CD14-positive monocyte (primary cell): ENCODE results near the gene AP4S1. TPM values are rescaled to one million over a fixed set of nuclear protein-coding genes. Genes with fewer than 3 reads are reported as not detected.

Experiments
- DNase-seq, 3 donors: peaks; one replicate each; pipeline ENCODE4 v3.0.0-alpha.2; 2011 to 2022
- H2AFZ ChIP-seq: 2 replicates; pipeline ENCODE4 v1.6.0; 2012; ENCODE audit warnings: mild to moderate bottlenecking, low read depth, low read length, inconsistent platforms; ENCODE audit not compliant: insufficient read depth, poor library complexity, severe bottlenecking
- H3K27ac ChIP-seq, 2 donors: 1 replicate in 1 of 2; 2 replicates in 1 of 2; pipeline ENCODE4 v1.5.1; 2012 to 2013; ENCODE audit warnings: low read length in 2 of 2, control low read depth in 1 of 2, inconsistent platforms in 1 of 2, low read depth in 1 of 2, mild to moderate bottlenecking in 1 of 2
- H3K27me3 ChIP-seq, 2 donors: one replicate each; pipeline versions ENCODE4 v1.6.0 to v1.6.1; 2011 to 2013; ENCODE audit warnings: low read length in 2 of 2; ENCODE audit not compliant: control insufficient read depth in 2 of 2, insufficient read depth in 2 of 2
- H3K36me3 ChIP-seq, 2 donors: replicated peaks in 1 of 2; 1 replicate in 1 of 2; 2 replicates in 1 of 2; pipeline versions ENCODE4 v1.5.1 to v1.6.1; 2012 to 2013; ENCODE audit warnings: low read length in 2 of 2, control low read depth in 1 of 2, inconsistent platforms in 1 of 2, mild to moderate bottlenecking in 1 of 2; ENCODE audit not compliant: insufficient read depth in 2 of 2, control insufficient read depth in 1 of 2
- H3K4me1 ChIP-seq, 2 donors: 1 replicate in 1 of 2; 2 replicates in 1 of 2; pipeline versions ENCODE4 v1.5.1 to v1.6.1; 2012 to 2013; ENCODE audit warnings: low read length in 2 of 2, control low read depth in 1 of 2, inconsistent platforms in 1 of 2, mild to moderate bottlenecking in 1 of 2, moderate library complexity in 1 of 2; ENCODE audit not compliant: insufficient read depth in 2 of 2, control insufficient read depth in 1 of 2
- H3K4me2 ChIP-seq: replicated peaks from 2 replicates; pipeline ENCODE3; 2012; ENCODE audit warnings: low read length, moderate library complexity, mild to moderate bottlenecking; ENCODE audit not compliant: poor library complexity, severe bottlenecking; ENCODE audit errors: extremely low read depth
- H3K4me3 ChIP-seq, 3 experiments: fragments of 200-600 bp in 1 of 3; sonication (generic) in 1 of 3; replicated peaks in 1 of 3; 1 replicate in 2 of 3; 2 replicates in 1 of 3; pipeline ENCODE4 v1.5.1; 2011 to 2013; ENCODE audit warnings: low read length in 3 of 3, mild to moderate bottlenecking in 3 of 3, control low read depth in 2 of 3, low read depth in 2 of 3, inconsistent platforms in 1 of 3, moderate library complexity in 1 of 3
- H3K79me2 ChIP-seq: 2 replicates; pipeline ENCODE4 v1.6.0; 2012; ENCODE audit warnings: mild to moderate bottlenecking, control low read depth, inconsistent platforms, low read length, moderate library complexity; ENCODE audit not compliant: insufficient read depth
- H3K9ac ChIP-seq: 2 replicates; pipeline ENCODE4 v1.6.0; 2017; ENCODE audit warnings: low read length, mild to moderate bottlenecking; ENCODE audit not compliant: insufficient read depth, poor library complexity, severe bottlenecking
- H3K9me3 ChIP-seq, 2 donors: replicated peaks in 1 of 2; 1 replicate in 1 of 2; 2 replicates in 1 of 2; pipeline versions ENCODE4 v1.5.1 to v1.6.1; 2012 to 2013; ENCODE audit warnings: low read length in 2 of 2, control low read depth in 1 of 2; ENCODE audit not compliant: control insufficient read depth in 1 of 2, insufficient read depth in 1 of 2
- H4K20me1 ChIP-seq: 2 replicates; pipeline ENCODE4 v1.6.0; 2012; ENCODE audit warnings: mild to moderate bottlenecking, low read length, control low read depth, moderate library complexity; ENCODE audit not compliant: insufficient read depth
- H3K27ac Mint-ChIP-seq, 7 donors: one replicate each; pipeline ENCODE4 v1.8.0; 2020; ENCODE audit warnings: mild to moderate bottlenecking in 7 of 7, mixed read lengths in 7 of 7, moderate library complexity in 6 of 7, inconsistent platforms in 2 of 7
- H3K27me3 Mint-ChIP-seq, 3 donors: one replicate each; pipeline ENCODE4 v1.8.0; 2021 to 2022; ENCODE audit warnings: low read depth in 3 of 3, mild to moderate bottlenecking in 3 of 3, mixed read lengths in 3 of 3, moderate library complexity in 3 of 3, inconsistent platforms in 1 of 3
- H3K36me3 Mint-ChIP-seq, 2 donors: one replicate each; pipeline ENCODE4 v1.8.0; 2020; ENCODE audit warnings: mixed read lengths in 2 of 2, inconsistent platforms in 1 of 2, mild to moderate bottlenecking in 1 of 2
- H3K4me1 Mint-ChIP-seq: one replicate; pipeline ENCODE4 v1.8.0; 2020; ENCODE audit warnings: mild to moderate bottlenecking, mixed read lengths
- H3K4me3 Mint-ChIP-seq, 2 donors: one replicate each; pipeline ENCODE4 v1.8.0; 2020; ENCODE audit warnings: mild to moderate bottlenecking in 2 of 2, mixed read lengths in 2 of 2, moderate library complexity in 1 of 2
- H3K9me3 Mint-ChIP-seq, 7 donors: one replicate each; pipeline ENCODE4 v1.8.0; 2020 to 2022; ENCODE audit warnings: mixed read lengths in 7 of 7, mild to moderate bottlenecking in 6 of 7, moderate library complexity in 6 of 7, inconsistent platforms in 2 of 7
- WGBS: methylation state at CpG from one replicate; pipeline ENCODE4 v1.1.5; 2013; ENCODE audit warnings: missing lambda C conversion rate; ENCODE audit not compliant: insufficient coverage; 5-methylcytosine and 5-hydroxymethylcytosine counted together
- intact Hi-C, 2 donors: fragments of 100-400 bp; cut with micrococcal nuclease; formaldehyde crosslinking; loops; one replicate each; pipeline versions ENCODE4 v1.15.0 to v1.15.1; 2023
- polyA plus RNA-seq, 3 donors: library from polyadenylated mRNA; depleted of rRNA in 1 of 3; unstranded in 2 of 3; stranded (reverse) in 1 of 3; fragments of 300-500 nt in 2 of 3; fragments of >200 nt in 1 of 3; fragmentation: Illumina TruSeq in 2 of 3; gene quantifications; 1 replicate in 2 of 3; 2 replicates in 1 of 3; pipeline ENCODE4 v1.2.3, GENCODE V29; 2012 to 2021
- TF ChIP-seq, protein P1 (sequence below): fragments of 200-600 bp; IDR thresholded peaks from one replicate; pipeline ENCODE4 v1.8.0; 2022; ENCODE audit warnings: antibody characterized with exemption, mild to moderate bottlenecking

AP4S1 gene
- polyA plus RNA-seq, 3 donors: 1.7 to 5.1 (median 2.8) TPM

DNA sequence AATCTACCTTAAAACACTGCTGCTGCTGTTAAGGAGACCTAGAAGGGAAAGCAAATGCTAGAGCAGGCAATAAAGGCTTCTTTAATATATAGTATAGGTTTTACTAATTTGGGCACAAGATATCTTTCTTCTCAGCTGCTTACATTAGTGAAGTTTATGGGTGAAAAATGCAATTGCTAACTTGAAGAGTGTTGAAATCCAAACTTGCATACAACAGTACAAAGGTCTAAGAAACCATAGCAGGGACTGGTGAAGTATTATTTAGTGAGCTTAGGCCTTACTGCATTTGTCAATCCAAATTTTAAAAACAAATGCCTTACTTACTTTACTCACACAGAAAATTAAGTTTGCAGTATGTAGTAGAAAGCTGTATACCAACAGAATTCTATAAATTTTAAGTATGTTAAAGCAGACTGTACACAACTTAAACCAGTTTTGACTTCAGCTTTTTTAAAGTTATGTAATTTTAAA is 1.4 kb upstream of the AP4S1 start:
- Histone ChIP-seq H3K4me1 (peaks cover 23 to 34% of the 10 kb centered on the region in 2 donors), H3K27ac (peak overlapping the region in 1 of 2 donors; percentile 95), H3K9ac (no peak overlapping the region), H3K27me3 (no peaks in the 10 kb centered on the region), H4K20me1 (peaks cover 12% of the 10 kb centered on the region), H2AFZ (no peak overlapping the region), H3K4me2 (peak overlapping the region; percentile 84), H3K79me2 (peaks cover 84% of the 10 kb centered on the region), H3K4me3 (peak overlapping the region in 1 of 3 experiments; percentile 90), H3K36me3 (peaks cover 4 to 23% of the 10 kb centered on the region in 2 donors), H3K9me3 (no peaks in the 10 kb centered on the region)
- H3K4me3 Mint-ChIP-seq: peak overlapping the region in 1 of 2 donors; percentile 11
- no peak for DNase-seq
- TF ChIP-seq, protein P1, sequence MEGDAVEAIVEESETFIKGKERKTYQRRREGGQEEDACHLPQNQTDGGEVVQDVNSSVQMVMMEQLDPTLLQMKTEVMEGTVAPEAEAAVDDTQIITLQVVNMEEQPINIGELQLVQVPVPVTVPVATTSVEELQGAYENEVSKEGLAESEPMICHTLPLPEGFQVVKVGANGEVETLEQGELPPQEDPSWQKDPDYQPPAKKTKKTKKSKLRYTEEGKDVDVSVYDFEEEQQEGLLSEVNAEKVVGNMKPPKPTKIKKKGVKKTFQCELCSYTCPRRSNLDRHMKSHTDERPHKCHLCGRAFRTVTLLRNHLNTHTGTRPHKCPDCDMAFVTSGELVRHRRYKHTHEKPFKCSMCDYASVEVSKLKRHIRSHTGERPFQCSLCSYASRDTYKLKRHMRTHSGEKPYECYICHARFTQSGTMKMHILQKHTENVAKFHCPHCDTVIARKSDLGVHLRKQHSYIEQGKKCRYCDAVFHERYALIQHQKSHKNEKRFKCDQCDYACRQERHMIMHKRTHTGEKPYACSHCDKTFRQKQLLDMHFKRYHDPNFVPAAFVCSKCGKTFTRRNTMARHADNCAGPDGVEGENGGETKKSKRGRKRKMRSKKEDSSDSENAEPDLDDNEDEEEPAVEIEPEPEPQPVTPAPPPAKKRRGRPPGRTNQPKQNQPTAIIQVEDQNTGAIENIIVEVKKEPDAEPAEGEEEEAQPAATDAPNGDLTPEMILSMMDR: no peak
- H3K4me1 Mint-ChIP-seq: peaks cover 26% of the 10 kb centered on the region
- intact Hi-C loops: loop anchor here in 1 of 2 donors (10.0 kb wide), 1 partner anchor 51 kb away; no protein-coding TSS in a partner anchor
- H3K36me3 Mint-ChIP-seq: peaks cover 13 to 15% of the 10 kb centered on the region in 2 donors
- peaks cover 0 to 2% (median 0%) of the 10 kb centered on the region in 3 donors for H3K27me3 Mint-ChIP-seq
- H3K27ac Mint-ChIP-seq: peak overlapping the region in 1 of 7 donors; percentile 0
- H3K9me3 Mint-ChIP-seq: no peaks in the 10 kb centered on the region

DNA sequence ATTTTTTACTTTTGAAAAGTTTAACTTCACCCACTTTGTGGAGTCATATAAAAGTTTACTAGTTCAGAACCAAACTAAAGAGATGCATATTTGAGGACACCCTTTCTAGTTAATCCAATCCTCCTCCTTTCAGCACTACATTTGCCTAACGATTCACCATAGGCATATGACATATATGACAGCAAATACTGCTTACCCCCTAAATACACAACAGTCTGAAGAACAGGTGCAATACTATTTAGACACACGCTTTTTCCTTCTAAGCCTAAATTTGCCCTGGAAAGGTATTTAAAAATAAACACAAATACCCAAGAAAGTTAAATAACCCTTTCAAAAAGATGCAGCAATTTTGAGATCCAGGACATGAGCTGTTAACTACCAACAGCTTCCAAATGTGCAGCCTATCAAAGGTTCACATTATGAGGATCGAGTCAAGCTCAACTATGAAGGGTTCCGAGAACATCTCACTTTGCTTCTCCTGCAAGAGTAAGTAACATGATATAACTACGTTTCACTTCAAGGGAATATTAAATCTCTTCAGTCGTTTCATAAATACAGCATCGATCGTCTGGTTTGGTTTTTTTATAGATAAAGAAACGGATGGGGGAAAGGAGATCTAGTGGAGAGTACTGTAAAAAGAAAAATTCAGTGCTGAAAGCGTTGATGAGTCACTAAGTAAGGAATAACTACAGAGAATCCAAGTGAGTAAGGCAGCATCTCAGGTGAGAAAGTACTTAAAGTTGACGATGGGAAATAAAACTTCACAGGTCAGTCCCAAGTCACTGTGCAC is 677 bp upstream of the AP4S1 start:
- Mint-ChIP-seq H3K4me1 (peaks cover 31% of the 10 kb centered on the region), H3K27ac (peak overlapping the region; percentile 84 to 100 (median 91)), H3K36me3 (peaks cover 13 to 15% of the 10 kb centered on the region in 2 donors), H3K9me3 (no peaks in the 10 kb centered on the region), H3K27me3 (peaks cover 0 to 2% (median 0%) of the 10 kb centered on the region in 3 donors), H3K4me3 (peak overlapping the region; percentile 100)
- WGBS: 12% methylated on average over 7 of the region's 11 CpGs
- peak in 1 of 3 donors; percentile 19 for DNase-seq
- Histone ChIP-seq H4K20me1 (peaks cover 7% of the 10 kb centered on the region), H3K9ac (peak overlapping the region; percentile 100), H3K79me2 (peaks cover 77% of the 10 kb centered on the region), H3K4me3 (peak overlapping the region; percentile 74 to 90 (median 90)), H3K36me3 (peaks cover 4 to 19% of the 10 kb centered on the region in 2 donors), H3K4me2 (peak overlapping the region; percentile 84), H2AFZ (peak overlapping the region; percentile 89), H3K9me3 (no peaks in the 10 kb centered on the region), H3K27ac (peak overlapping the region; percentile 85 to 95), H3K27me3 (no peaks in the 10 kb centered on the region), H3K4me1 (peaks cover 23 to 34% of the 10 kb centered on the region in 2 donors)
- TF ChIP-seq, protein P1: no peak
- intact Hi-C loops: loop anchor here (5.0 to 10.0 kb wide), 2 partner anchors 50 to 68 kb away; no protein-coding TSS in a partner anchor
